Prostate gland (tissue), 2 donors: ENCODE data around the gene ASB8. TPM values are rescaled to one million over a fixed set of nuclear protein-coding genes. Genes with fewer than 3 reads are reported as not detected.

ENCODE experiments used
- DNase-seq: peaks from one replicate; pipeline ENCODE4 v3.0.0-alpha.2; 2019; ENCODE audit warnings: low spot score
- H3K27ac ChIP-seq, 2 donors: fragments of 200-600 bp; sonication (generic); 2 replicates each; pipeline ENCODE4 v1.5.1; 2017 to 2019
- H3K27me3 ChIP-seq: fragments of 200-600 bp; sonication (generic); replicated peaks from 2 replicates; pipeline ENCODE4 v1.5.1; 2019; ENCODE audit not compliant: insufficient read depth
- H3K36me3 ChIP-seq, 2 donors: fragments of 200-600 bp; sonication (generic); 1 replicate in 1 of 2; 2 replicates in 1 of 2; pipeline versions ENCODE4 v1.5.1 to v1.8.1; 2017 to 2019
- H3K4me1 ChIP-seq: fragments of 200-600 bp; sonication (generic); replicated peaks from 2 replicates; pipeline ENCODE4 v1.5.1; 2019
- H3K4me3 ChIP-seq, 2 donors: fragments of 200-600 bp; sonication (generic); 2 replicates each; pipeline ENCODE4 v1.5.1; 2017 to 2019
- H3K9me3 ChIP-seq: fragments of 200-600 bp; sonication (generic); 2 replicates; pipeline ENCODE4 v1.5.1; 2017
- POLR2A ChIP-seq: fragments of 450-650 bp; IDR thresholded peaks from one replicate; pipeline ENCODE4 v1.6.1; 2016; ENCODE audit warnings: antibody characterized with exemption, mild to moderate bottlenecking
- POLR2AphosphoS5 ChIP-seq: sonication (generic); formaldehyde crosslinking; IDR thresholded peaks from one replicate; pipeline ENCODE4 v1.6.1; 2017; ENCODE audit warnings: antibody characterized with exemption
- WGBS: methylation state at CpG from one replicate; pipeline ENCODE4 v1.1.5; 2018; 5-methylcytosine and 5-hydroxymethylcytosine counted together
- intact Hi-C: fragments of 100-400 bp; cut with DNase I; formaldehyde crosslinking; loops from one replicate; pipeline ENCODE4 v1.14.2; 2022
- total RNA-seq, 2 donors: library from RNA; depleted of rRNA; stranded (reverse); fragments of >200 nt; gene quantifications; one replicate each; pipeline ENCODE4 v1.1.0, GENCODE V29; 2016
- TF ChIP-seq, protein P1 (sequence below), 4 experiments: fragments of 200-600 bp in 2 of 4; fragments of 450-650 bp in 2 of 4; sonication (generic) in 2 of 4; IDR thresholded peaks; 1 replicate in 3 of 4; 2 replicates in 1 of 4; pipeline ENCODE4 v1.5.1; 2016 to 2019; ENCODE audit warnings: antibody characterized with exemption in 4 of 4, mild to moderate bottlenecking in 2 of 4, moderate library complexity in 2 of 4

Gene ASB8
- total RNA-seq, 2 donors from 2014 or later = 38.8 to 43.2 TPM

- Histone ChIP-seq H3K4me1 (no peaks in the 10 kb centered on the region), H3K4me3 (peak overlapping the region; percentile 55 to 60), H3K36me3 (no peaks in the 10 kb centered on the region), H3K27me3 (no peaks in the 10 kb centered on the region), H3K9me3 (no peaks in the 10 kb centered on the region), H3K27ac (peak overlapping the region; percentile 87 to 92)
- DNase-seq = no peak
- TF ChIP-seq POLR2AphosphoS5 = no peak
- TF ChIP-seq, protein P1, sequence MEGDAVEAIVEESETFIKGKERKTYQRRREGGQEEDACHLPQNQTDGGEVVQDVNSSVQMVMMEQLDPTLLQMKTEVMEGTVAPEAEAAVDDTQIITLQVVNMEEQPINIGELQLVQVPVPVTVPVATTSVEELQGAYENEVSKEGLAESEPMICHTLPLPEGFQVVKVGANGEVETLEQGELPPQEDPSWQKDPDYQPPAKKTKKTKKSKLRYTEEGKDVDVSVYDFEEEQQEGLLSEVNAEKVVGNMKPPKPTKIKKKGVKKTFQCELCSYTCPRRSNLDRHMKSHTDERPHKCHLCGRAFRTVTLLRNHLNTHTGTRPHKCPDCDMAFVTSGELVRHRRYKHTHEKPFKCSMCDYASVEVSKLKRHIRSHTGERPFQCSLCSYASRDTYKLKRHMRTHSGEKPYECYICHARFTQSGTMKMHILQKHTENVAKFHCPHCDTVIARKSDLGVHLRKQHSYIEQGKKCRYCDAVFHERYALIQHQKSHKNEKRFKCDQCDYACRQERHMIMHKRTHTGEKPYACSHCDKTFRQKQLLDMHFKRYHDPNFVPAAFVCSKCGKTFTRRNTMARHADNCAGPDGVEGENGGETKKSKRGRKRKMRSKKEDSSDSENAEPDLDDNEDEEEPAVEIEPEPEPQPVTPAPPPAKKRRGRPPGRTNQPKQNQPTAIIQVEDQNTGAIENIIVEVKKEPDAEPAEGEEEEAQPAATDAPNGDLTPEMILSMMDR (IDR thresholded peaks at IDR 0.05) = peak in 3 of 4 experiments; percentile 14 to 55 (median 43)
- TF ChIP-seq POLR2A = no peak
- WGBS = under 1% methylated on average over 10 of the region's 10 CpGs
- intact Hi-C loops = loop anchor here (5.0 kb wide), 1 partner anchor 155 kb away; the partner anchor contains the start of gene ZNF641
Observed at GRCh38 chr12:48197549-48197970, 40.2 kb upstream of the ASB8 start.

DNA sequence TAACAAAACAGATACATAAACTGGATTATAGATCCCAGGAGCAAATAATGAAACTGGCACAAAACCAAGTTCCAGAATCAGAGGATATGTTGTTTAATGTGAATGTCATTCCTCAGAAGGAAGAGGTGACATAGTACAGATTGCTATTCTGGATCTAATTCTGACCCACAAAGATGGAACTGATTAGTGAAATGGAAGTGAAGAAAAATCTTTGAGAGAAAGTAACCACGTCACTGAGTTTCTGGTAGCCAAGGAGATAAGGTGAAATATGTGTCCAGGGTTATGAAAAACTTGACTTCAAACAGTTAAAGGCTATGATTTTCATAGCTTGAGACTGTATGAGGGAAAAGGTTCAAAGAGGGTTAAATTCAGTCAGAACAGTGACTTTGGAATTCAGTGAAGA is 37.5 kb upstream of the ASB8 start:
- Histone ChIP-seq H3K36me3 (no peaks in the 10 kb centered on the region), H3K27ac (no peak overlapping the region), H3K27me3 (no peaks in the 10 kb centered on the region), H3K4me3 (no peak overlapping the region), H3K4me1 (no peaks in the 10 kb centered on the region), H3K9me3 (no peaks in the 10 kb centered on the region)
- intact Hi-C loops = loop anchor here (5.0 kb wide), 1 partner anchor 158 kb away; the partner anchor contains the start of gene ZNF641
- no peak for DNase-seq
- 37% methylated on average over 1 of the region's 1 CpG for WGBS
- TF ChIP-seq POLR2A = no peak
- no peak for TF ChIP-seq POLR2AphosphoS5
- TF ChIP-seq, protein P1 (IDR thresholded peaks at IDR 0.05) = no peak

DNA sequence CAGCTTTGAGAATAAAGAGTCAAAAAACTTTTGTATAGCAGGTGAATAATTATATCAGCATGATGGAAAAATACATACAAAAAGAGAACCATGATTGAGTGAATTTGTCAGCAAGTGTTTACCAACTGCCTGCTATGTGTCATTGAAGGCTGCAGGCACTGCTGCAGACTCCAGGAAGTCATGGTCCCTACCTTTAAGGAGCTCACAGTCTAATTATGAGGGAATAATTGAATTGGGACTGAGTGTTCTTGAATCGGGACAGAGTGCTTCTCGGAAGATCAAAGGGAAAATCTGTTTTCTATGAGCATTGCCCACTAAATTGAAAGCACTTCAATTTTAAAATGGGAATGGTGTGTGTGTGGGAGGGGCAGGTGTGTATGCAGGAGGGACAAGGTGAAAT is 36.3 kb upstream of the ASB8 start:
- no peak for DNase-seq
- TF ChIP-seq, protein P1 (IDR thresholded peaks at IDR 0.05) = no peak
- no peak for TF ChIP-seq POLR2AphosphoS5
- no peak for TF ChIP-seq POLR2A
- no peaks in the 10 kb centered on the region for H3K9me3 ChIP-seq
- intact Hi-C loops = no loop called here
- no peaks in the 10 kb centered on the region for H3K27me3 ChIP-seq
- no peaks in the 10 kb centered on the region for H3K36me3 ChIP-seq
- no peak overlapping the region for H3K27ac ChIP-seq
- H3K4me3 ChIP-seq = no peak overlapping the region
- WGBS = 16% methylated on average over 2 of the region's 2 CpGs
- H3K4me1 ChIP-seq = no peaks in the 10 kb centered on the region

DNA sequence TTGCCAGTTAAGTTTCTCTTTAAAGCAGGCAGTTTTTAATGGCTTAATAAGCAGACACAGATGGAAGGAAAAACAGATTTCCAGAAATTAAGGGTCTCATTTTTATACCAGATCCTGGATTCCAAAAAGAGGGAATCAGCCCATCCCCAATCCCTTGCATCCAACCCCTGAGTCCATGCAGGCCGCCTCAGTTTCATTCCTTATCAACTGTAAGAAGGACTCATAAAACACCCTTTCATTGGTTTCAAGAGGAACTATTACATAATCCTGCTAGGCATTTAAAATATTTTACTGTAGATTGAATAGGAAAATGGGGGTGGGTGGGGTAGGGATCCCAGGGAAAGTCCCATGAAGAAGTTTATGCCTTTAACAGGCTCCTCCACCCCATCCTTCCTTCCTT is 35.5 kb upstream of the ASB8 start:
- no peak overlapping the region for H3K4me3 ChIP-seq
- no peaks in the 10 kb centered on the region for H3K36me3 ChIP-seq
- H3K27ac ChIP-seq = no peak overlapping the region
- no peaks in the 10 kb centered on the region for H3K27me3 ChIP-seq
- WGBS = 61% methylated on average over 1 of the region's 1 CpG
- H3K4me1 ChIP-seq = no peaks in the 10 kb centered on the region
- DNase-seq = no peak
- H3K9me3 ChIP-seq = no peaks in the 10 kb centered on the region
- TF ChIP-seq POLR2A (no peak), POLR2AphosphoS5 (no peak)
- TF ChIP-seq, protein P1 (IDR thresholded peaks at IDR 0.05) = no peak
- intact Hi-C loops = no loop called here

- no peak overlapping the region for H3K27ac ChIP-seq
- H3K4me3 ChIP-seq = no peak overlapping the region
- no peaks in the 10 kb centered on the region for H3K27me3 ChIP-seq
- no peaks in the 10 kb centered on the region for H3K9me3 ChIP-seq
- DNase-seq = no peak
- H3K36me3 ChIP-seq = no peaks in the 10 kb centered on the region
- H3K4me1 ChIP-seq = no peaks in the 10 kb centered on the region
- TF ChIP-seq POLR2AphosphoS5 (no peak), POLR2A (no peak)
- TF ChIP-seq, protein P1 (IDR thresholded peaks at IDR 0.05) = no peak
- intact Hi-C loops = no loop called here
Observed at GRCh38 chr12:48191096-48191495, 33.8 kb upstream of the ASB8 start.
